HG03442 (cell line): ENCODE measurements around the gene CLEC16A.

Experiments
- ATAC-seq: cut with Tn5 transposase; IDR thresholded peaks from one replicate; pipeline ENCODE4 v1.9.1; 2021; ENCODE audit warnings: mild to moderate bottlenecking, moderate library complexity; ENCODE audit not compliant: unreplicated experiment

Gene CLEC16A

DNA sequence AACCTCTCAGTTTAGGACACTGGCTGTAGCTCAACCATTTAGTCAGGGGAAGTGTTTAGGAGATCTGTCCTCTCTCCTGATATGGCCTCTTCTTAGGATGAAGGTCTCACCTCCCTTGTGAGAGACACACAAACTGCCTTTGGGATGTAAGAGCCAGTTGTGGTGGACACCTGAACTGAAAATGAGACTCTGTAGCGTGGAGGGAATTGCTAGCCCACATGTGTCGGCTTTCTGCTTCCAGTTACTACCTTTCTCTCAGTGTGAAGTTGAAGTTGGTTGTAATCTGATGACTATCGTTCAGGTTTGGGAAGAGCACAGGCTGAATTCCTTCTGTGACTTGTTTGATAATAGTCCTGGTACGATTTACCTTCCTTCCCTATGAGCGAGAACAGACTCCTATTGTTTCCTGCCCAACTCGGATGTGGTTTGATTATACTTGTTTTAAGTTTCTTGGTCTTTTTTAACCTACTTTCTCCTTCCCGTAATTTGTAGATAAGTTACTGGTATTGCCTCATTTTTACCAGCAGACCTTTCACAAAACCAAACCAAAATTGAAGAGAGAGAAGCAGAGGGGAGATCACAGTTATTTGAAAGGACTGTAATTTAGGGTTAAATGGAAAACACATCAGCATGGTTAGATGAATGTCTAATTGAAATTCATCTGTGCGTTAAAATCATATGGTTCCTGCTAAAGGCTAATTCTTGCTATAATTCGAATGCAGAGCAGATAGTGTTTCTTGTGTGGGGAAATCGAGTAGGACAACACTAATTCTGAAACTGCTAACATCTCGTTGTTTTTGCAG, 43.2 kb downstream of the CLEC16A start:
- no peak for ATAC-seq

GRCh38 chr16:10988164-10988803, 43.9 kb downstream of the CLEC16A start:
- peak; percentile 56 for ATAC-seq

DNA sequence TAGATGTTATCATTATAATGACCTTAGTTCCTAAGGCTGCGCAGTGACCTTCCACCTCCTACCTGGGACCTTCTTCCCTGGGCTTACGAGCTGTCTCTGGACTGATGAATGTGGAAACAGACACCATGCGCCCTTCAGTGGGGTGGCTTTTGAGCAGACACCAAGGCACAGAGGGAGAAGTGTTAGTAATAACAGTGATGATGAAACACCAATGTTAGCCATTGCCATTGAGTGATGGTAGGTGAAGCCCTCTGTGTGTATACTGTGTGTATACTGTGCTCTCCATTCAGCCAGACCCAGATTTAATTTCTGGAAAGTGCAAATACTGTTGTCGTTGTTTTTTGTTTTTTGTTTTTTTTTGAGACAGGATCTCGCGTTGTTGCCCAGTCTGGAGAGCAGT, 44.5 kb downstream of the CLEC16A start:
- no peak for ATAC-seq

DNA sequence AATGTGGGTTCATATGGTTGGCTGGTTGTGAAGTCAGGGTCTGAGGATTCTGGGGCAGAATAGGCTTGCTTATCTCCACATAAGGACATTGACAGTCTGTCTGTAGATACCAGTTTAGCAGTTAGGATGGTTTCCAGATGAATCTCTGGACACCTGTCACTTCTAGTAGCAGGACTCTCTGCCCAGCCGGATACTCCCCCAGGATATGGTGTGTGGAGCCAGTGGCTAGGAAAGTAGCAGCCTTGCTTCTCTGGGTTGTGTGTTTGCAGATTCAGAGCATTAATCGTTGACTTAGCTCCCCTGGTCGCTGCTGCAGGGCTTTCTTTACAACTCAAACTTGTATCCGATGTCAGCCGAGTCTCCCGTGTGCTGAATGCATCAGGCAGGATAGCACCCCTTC, 45.2 kb downstream of the CLEC16A start:
- ATAC-seq, result no peak

GRCh38 chr16:10990378-10990777, 46.0 kb downstream of the CLEC16A start:
- ATAC-seq, result no peak

- no peak for ATAC-seq
Measured at GRCh38 chr16:10992112-10992511, 47.7 kb downstream of the CLEC16A start.

GRCh38 chr16:10992797-10993196, 48.4 kb downstream of the CLEC16A start:
- ATAC-seq, result no peak

DNA sequence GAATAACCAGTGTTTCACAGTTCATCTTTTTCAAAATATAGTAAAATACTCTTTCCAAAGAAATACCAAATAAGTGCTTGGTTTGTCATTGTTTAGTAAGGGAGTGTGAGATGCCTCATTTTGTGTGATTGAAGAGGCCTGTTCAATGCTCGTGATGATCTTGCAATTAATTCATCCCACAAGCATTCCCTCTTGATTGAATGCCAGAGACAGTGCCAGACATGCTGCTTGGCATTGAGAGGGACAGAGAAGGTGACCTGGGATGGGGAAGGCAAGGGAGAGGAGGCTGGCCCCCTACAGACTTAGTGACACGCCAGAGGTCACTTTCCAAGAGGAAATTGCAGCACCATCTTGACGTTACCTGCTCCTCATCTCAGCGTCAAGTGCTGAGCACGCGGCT, 49.3 kb downstream of the CLEC16A start:
- ATAC-seq, result no peak

- no peak for ATAC-seq
Measured at GRCh38 chr16:10994571-10994970, 50.2 kb downstream of the CLEC16A start.

GRCh38 chr16:10995565-10995964, 51.2 kb downstream of the CLEC16A start:
- no peak for ATAC-seq

DNA sequence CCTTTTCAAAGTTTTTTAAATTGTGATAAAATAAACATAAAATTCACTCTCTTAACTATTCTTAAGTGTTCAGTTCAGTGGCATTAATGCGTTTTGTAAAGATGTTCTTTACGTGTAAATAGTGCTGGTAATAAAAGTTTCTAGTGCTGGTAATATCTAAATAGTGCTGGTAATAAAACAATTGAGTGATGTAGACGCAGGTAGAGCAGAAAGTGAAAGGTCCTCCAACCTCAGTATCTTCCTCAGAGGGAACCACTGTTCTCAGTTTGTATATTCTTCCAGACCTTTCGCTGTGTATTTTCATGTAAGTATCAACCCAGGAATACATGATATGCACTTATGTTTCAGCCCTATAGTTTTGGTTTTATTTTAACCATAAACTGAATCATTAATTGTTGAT, 53.1 kb downstream of the CLEC16A start:
- no peak for ATAC-seq

GRCh38 chr16:10999300-10999699, 54.9 kb downstream of the CLEC16A start:
- no peak for ATAC-seq

- ATAC-seq, result no peak
Measured at GRCh38 chr16:11001611-11002010, 57.2 kb downstream of the CLEC16A start.

- no peak for ATAC-seq
Measured at GRCh38 chr16:11003141-11003540, 58.8 kb downstream of the CLEC16A start.

- no peak for ATAC-seq
Measured at GRCh38 chr16:11004351-11004750, 60.0 kb downstream of the CLEC16A start.

GRCh38 chr16:11004973-11005610, 60.7 kb downstream of the CLEC16A start:
- ATAC-seq, result no peak

DNA sequence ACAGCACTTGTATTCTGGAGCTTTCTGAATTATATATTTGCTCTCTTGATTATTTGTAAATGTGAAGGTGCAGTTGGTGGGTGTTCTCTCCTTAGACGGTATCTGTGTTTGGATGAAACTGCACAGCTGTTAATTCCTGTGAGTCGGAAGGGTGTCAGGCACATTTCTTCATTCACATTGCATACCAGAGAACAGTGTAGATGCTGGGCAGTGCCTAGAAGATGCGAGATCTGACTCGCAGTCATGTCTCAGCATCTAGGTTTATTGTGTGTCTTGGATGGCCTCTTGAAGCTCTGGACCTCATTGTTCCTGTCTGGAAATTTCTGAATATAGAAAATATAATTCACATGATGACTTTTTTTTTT, 61.2 kb downstream of the CLEC16A start:
- no peak for ATAC-seq

DNA sequence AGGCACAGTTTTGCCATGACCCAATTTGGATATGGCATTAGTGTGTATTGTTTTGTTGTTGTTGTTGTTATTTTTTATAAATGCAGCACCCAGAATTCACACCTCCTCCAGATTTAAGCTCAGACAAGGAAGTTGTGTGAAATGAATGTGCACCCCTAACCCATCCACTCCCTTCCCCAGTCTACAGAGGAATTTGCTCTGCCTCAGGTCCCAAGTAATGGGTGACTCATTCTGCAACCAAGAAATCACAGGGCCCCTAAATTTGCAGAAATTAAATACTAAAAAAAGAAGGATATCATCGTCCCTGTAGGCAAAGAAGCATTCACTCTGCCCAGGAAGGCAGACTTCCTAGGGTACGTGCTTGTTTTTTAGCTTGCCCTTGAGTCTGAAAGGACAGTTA, 62.3 kb downstream of the CLEC16A start:
- no peak for ATAC-seq

DNA sequence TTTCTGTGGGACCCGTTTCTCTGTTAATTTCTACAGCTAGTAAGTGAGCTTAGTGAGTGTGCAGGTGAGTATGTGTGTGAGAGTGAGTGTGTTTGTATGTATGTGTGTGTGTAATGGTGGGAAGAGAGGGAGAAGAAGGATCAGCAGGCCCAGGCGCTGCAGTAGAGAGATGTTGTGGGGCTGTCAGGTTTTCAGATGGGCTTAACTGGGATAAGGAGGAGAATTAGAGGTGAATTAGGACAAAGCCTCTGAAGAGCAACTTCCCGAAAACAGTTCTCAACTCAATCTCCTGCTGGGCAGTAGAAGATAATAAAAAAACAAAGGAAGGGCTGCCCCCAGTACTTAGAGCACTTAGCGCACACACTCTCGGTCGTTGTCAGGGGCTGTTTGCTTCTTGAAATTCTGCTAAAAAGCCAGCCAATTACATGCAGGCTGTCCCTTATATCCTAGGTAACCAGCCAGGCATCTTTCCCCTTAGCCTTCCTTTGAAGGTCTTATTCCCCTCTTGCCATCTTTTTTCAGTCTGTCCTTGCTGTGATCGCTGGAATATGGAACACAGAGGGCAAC, 63.4 kb downstream of the CLEC16A start:
- no peak for ATAC-seq

DNA sequence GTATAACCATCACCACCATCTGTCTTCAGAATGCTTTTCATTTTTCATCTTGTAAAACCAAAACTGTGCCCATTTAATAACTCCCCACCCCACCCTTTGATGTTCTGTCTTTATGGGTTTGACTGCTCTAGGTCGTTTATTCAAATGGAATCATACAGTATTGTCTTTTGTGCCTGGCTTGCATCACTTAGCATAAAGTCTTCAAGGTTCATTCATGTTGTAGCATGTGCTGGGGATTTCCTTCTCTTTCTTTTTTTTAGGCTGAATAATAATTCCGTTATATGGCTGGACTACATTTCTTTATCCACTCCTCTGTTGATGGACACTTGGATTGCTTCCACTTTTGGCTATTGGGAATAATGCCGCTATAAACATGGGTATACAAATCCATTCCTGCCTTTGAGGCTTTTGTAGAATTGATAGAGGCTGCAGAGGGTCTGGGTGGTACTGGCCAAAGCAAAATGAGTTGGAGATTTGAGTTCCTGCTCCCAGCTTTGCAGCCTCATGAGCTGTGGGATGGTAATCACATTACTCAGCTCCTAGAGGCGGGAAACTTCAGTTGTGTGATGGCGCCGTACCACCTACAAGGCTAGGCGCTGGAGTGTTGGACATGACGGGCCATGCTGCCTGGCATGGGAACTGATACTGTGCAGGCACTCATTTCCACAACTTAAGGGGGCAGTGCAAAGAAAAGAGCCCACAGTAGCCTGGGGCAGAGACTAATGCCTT, 64.8 kb downstream of the CLEC16A start:
- ATAC-seq, result no peak

- ATAC-seq, result no peak
Measured at GRCh38 chr16:11010575-11011221, 66.3 kb downstream of the CLEC16A start.
